Pulmonary artery endothelial cell (primary cell): ENCODE measurements around the gene FXYD2. TPM values are rescaled to one million over a fixed set of nuclear protein-coding genes. Genes with fewer than 3 reads are reported as not detected.

ENCODE experiments used
- DNase-seq: peaks from one replicate; pipeline ENCODE4 v3.0.0-alpha.2; 2011; ENCODE audit warnings: low read depth, low spot score
- total RNA-seq: library from RNA; depleted of rRNA; stranded (reverse); fragments of >200 nt; gene quantifications from 2 replicates; pipeline ENCODE4 v1.2.3, GENCODE V29; 2014

Gene FXYD2
- total RNA-seq, 1 donor from 2014 or later, result 0.13 TPM

GRCh38 chr11:117859061-117859460, 34.5 kb upstream of the FXYD2 start:
- DNase-seq, result no peak

GRCh38 chr11:117857734-117858414, 33.3 kb upstream of the FXYD2 start:
- DNase-seq, result no peak

- DNase-seq, result no peak
These were observed 31.5 kb upstream of the FXYD2 start for GRCh38 chr11:117855912-117856651.

GRCh38 chr11:117855186-117855845, 30.8 kb upstream of the FXYD2 start:
- DNase-seq, result no peak

DNA sequence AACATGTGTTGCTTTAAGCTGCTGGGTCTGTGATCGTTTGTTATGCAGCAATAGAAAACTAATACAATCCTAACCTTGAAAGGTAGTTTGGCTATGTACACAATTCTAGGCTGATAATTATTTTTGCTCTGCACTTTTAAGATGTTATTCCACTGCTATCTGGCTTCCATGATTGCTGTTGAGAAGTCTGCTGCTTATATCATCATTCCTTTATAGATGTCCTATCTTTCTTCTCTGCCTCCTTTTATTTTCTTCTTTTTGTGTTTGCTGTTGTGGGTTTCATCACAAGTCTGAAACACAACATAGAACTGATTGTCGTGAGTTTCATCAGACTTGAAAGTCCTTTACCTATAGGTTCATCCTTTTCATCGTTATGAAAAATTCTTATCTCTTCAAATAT, 27.8 kb upstream of the FXYD2 start:
- DNase-seq, result no peak

DNA sequence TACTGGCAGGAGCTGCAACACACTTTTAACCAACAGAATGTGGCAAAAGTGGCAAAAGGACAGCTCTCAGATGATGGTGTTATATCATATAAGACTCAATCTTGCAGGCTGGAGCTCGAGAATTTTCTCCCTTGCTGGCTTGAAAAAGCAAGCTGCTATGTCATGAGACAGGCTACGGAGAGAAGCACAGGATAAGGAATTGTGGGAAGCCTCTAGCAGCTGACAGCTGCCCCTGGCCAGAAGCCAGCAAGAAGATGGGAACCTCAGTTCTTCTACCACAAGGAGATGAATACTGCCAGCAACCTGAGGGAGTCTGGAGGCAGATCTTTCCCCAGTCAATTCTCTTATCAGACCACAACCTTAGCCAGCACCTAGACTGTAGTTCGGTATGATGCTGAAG, 27.3 kb upstream of the FXYD2 start:
- no peak for DNase-seq

GRCh38 chr11:117851106-117851505, 26.6 kb upstream of the FXYD2 start:
- no peak for DNase-seq

DNA sequence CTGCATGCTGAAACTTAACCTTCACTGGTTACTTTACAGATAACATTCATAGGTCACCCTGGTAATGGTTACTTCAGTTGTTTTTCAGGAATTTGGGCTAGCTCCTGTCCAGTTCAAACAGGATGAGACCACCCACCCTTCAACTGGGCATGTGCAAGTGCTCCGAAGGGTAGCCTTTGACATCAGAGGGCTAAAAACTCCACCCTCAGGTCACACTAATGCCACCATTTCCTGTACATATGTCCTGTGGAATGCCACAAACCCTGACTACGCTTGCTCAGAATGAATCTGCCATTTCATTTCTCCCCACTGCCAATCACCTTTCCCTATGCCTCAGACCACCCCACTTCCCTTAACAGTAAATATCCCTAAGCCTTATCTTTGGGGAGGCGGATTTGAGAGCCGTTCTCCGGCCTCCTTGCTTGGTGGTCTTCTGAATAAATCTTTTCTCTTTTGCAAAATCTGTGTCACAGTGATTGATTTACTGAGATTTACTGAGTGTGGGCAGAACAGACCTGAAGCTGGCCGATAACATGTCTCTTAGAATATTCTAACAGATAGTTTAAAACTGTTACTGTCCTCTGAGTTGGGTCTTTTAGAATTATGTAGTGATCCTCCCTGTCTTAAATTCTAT, 25.4 kb upstream of the FXYD2 start:
- DNase-seq, result no peak

GRCh38 chr11:117843666-117844484, 19.3 kb upstream of the FXYD2 start:
- DNase-seq, result no peak

DNA sequence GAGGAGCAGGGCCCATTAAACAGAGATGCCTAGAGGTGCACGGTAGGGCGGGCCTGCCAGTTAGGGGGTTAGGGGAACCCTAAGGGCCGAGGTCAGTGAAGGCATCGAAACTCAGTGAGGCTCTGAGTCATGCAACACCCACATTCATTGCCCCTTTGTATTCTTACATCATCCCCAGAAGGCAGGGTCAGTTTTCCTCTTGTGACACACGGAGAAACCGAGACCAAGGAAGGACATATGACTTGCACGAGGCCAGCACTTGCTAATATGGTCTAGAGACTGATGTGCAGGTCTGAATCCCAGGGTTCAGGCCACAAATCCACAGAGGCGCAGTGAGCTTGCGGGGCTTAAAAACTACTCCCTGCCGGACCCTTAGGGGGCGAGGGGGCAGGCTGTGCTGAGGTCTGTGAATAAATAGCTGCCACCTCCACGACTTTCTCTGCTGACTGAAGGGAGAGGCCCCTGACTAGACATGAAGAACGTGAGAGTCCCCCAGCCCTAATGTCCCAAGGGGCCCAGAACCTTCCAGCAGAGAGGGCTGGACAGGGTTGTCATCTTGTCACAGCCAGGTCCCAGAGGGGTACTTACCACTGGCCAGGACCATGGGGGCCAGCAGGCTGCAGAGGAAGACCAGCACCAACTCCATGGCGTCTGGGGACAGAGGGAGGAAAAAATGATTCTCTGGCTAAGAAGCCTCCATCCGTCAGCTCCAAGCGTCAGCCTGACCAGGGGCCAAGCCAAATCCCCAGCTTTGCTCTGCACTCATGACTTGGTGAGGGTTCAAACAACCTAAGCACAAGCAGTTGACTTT, 17.8 kb upstream of the FXYD2 start:
- no peak for DNase-seq

GRCh38 chr11:117841551-117842031, 17.0 kb upstream of the FXYD2 start:
- no peak for DNase-seq

GRCh38 chr11:117840881-117841550, 16.5 kb upstream of the FXYD2 start:
- DNase-seq, result no peak

- DNase-seq, result no peak
These were observed 15.6 kb upstream of the FXYD2 start for GRCh38 chr11:117839936-117840813.

DNA sequence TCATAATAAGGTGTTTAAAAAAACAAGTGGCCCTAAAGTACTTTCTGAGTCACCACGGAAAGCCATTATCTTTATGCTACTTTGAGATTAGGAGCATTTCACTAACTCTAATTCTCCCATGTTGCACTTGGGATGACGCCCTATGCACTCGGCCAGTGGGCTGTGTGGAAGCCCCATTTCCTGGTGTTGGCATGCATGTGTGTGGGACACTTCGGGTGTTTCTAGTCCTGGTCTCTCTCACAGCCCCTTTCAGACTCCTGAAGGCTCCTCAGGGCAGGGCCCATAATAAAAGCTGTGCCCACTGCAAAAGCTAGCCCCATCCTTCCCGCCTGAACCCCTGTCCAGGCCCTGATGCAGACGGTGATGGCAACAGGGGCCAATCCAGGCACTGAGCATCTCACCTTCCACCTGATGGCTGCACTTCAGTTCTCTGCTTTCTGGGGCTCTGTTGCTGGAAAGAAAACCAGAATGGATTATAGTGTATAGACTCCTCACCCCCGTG, 14.9 kb upstream of the FXYD2 start:
- no peak for DNase-seq

DNA sequence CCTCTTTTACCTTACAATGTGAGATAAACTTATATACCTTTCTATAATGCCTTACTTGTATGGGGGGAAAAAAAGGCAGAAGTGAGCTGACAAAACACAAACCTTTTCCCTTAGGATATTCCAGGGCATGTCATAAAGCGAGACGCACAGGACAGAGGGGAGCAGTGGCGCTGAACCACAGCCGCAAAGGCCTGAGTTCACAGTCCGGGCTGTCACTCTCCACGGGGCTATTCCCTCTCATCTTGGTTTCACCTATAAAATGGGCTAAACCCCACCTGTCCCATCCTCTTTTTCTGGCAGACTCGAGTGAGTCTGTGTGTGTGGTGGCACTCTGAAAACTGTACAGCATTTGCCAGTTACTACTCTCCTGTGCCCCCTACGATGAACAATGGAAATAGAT, 14.4 kb upstream of the FXYD2 start:
- DNase-seq, result no peak

- no peak for DNase-seq
These were observed 13.2 kb upstream of the FXYD2 start for GRCh38 chr11:117837791-117838190.

DNA sequence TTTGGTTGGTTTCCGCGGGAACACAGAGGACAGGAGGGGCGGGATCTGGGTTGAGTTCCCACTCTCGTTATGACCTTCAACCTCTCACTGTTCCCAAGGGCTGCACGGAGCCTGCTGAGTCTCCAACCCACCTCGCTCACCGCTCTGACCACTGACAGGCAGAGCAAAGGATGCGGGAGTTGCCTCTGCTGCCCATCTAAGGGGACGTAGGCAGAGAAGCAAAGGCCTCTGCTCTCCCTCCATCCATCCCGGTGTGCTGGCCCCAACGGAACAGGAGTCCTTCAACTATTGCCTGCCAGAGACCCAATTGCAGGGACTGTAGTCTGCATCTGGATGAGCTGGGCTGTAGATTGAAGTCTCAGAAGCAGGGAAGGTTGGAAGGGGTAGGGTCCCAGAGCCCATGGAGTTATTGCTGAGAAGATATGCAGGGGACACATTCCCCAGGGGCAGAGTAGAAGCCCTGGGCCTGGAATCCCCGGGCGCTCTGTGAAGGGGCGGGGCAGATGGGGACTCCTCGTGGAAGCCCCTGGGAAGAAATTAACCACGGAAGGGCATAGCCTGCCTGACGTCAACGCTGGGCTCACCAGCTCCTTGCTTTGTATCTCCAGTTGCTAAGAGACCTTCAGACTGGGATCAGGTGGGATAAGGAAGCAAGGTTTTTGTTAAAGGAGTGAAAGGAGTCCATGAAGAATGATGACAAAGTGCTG, 12.7 kb upstream of the FXYD2 start:
- no peak for DNase-seq
